K562 (cell line): Measurements from ENCODE around the gene HOXA11. TPM values are rescaled to one million over a fixed set of nuclear protein-coding genes. Genes with fewer than 3 reads are reported as not detected.

Source experiments
- ATAC-seq: fragments of 200-7000 bp; cut with Tn5 transposase; 3 replicates; pipeline ENCODE4 v1.9.1; 2020; ENCODE audit warnings: moderate library complexity
- BruUV-seq: library from RNA; stranded (reverse); fragments of 400-500 nt; replicated peaks from 2 replicates; lab custom pipeline; 2021; lab: Mats Ljungman, UMichigan
- CTCF ChIA-PET: fragments of 300-600 bp; formaldehyde crosslinking; extraction: SDS; loops from one replicate; lab custom pipeline; 2021; ENCODE audit warnings: low intra/inter-chr PET ratio; lab: Yijun Ruan, JAX
- POLR2A ChIA-PET: fragments of 300-600, 350-650 bp; sonication (Branson Sonifier 250); formaldehyde crosslinking; extraction: SDS; loops from one replicate; lab custom pipeline; 2021; ENCODE audit warnings: antibody characterized with exemption, inconsistent platforms; lab: Yijun Ruan, JAX
- DNase-seq, 4 experiments: peaks; one replicate each; pipeline versions ENCODE4 v3.0.0 to v3.0.0-alpha.2; 2011 to 2018; ENCODE audit warnings: low spot score in 3 of 4, mixed read lengths in 3 of 4; ENCODE audit errors: extremely low read depth in 1 of 4
- FAIRE-seq: peaks from 2 replicates; lab custom pipeline; 2011; peaks lifted over from hg19 to GRCh38; lab: Jason Lieb, UNC
- H2AFZ ChIP-seq: 2 replicates; pipeline ENCODE4 v1.6.0; 2011; ENCODE audit warnings: low read depth, low read length, control low read depth, inconsistent platforms
- H3K27ac ChIP-seq: fragments of 200-600 bp; 3 replicates; pipeline ENCODE4 v1.8.0; 2011; ENCODE audit warnings: low read depth, mild to moderate bottlenecking, control low read depth, inconsistent platforms, low read length, moderate library complexity, mixed read lengths; ENCODE audit errors: extremely low read depth
- H3K27me3 ChIP-seq, 2 experiments: fragments of 300-600 bp in 1 of 2; 2 replicates in 1 of 2; 3 replicates in 1 of 2; pipeline versions ENCODE4 v1.6.0 to v1.8.0; 2011; ENCODE audit warnings: inconsistent platforms in 2 of 2, low read length in 2 of 2, mild to moderate bottlenecking in 1 of 2, mixed read lengths in 1 of 2, moderate library complexity in 1 of 2; ENCODE audit not compliant: control insufficient read depth in 2 of 2, insufficient read depth in 2 of 2
- H3K36me3 ChIP-seq: fragments of 300-600 bp; 3 replicates; pipeline ENCODE4 v1.8.0; 2011; ENCODE audit warnings: mild to moderate bottlenecking, low read length, inconsistent platforms; ENCODE audit not compliant: control insufficient read depth, insufficient read depth
- H3K4me1 ChIP-seq, 2 experiments: fragments of 200-600 bp in 1 of 2; replicated peaks in 1 of 2; 2 replicates in 1 of 2; 3 replicates in 1 of 2; pipeline versions ENCODE4 v1.5.1 to v1.8.0; 2011; ENCODE audit warnings: inconsistent platforms in 2 of 2, low read length in 2 of 2, mild to moderate bottlenecking in 1 of 2, mixed read lengths in 1 of 2, moderate library complexity in 1 of 2; ENCODE audit not compliant: control insufficient read depth in 2 of 2, insufficient read depth in 2 of 2
- H3K4me2 ChIP-seq: 2 replicates; pipeline ENCODE4 v1.6.1; 2011; ENCODE audit warnings: low read length, control low read depth, inconsistent platforms, mixed read lengths; ENCODE audit not compliant: insufficient read depth
- H3K4me3 ChIP-seq: fragments of 200-600 bp; sonication (generic), shearing (Covaris generic); 2 replicates; pipeline ENCODE4 v1.5.1; 2016; ENCODE audit warnings: control low read depth, inconsistent platforms
- H3K79me2 ChIP-seq: fragments of 200-600 bp; 3 replicates; pipeline ENCODE4 v1.8.0; 2011; ENCODE audit warnings: low read length, inconsistent platforms; ENCODE audit not compliant: control insufficient read depth, insufficient read depth
- H3K9ac ChIP-seq, 2 experiments: 2 replicates each; pipeline versions ENCODE4 v1.6.0 to v1.6.1; 2011; ENCODE audit warnings: low read depth in 2 of 2, low read length in 2 of 2, control low read depth in 1 of 2, inconsistent platforms in 1 of 2, mild to moderate bottlenecking in 1 of 2, mixed read lengths in 1 of 2; ENCODE audit not compliant: insufficient read depth in 1 of 2
- H3K9me1 ChIP-seq: one replicate; pipeline ENCODE4 v1.6.0; 2011; ENCODE audit warnings: inconsistent platforms, mild to moderate bottlenecking, low read length, moderate library complexity; ENCODE audit not compliant: control insufficient read depth, insufficient read depth
- H3K9me3 ChIP-seq: replicated peaks from 2 replicates; pipeline ENCODE4 v1.5.1; 2011; ENCODE audit warnings: low read depth, low read length, inconsistent platforms; ENCODE audit not compliant: control insufficient read depth, insufficient read depth
- H4K20me1 ChIP-seq: replicated peaks from 2 replicates; pipeline ENCODE4 v1.6.1; 2011; ENCODE audit warnings: low read length, inconsistent platforms, mixed read lengths; ENCODE audit not compliant: control insufficient read depth, insufficient read depth
- CUX1 ChIP-seq: fragments of 200-800 bp; sonication (Bioruptor generic); IDR thresholded peaks from 2 replicates; pipeline ENCODE4 v1.6.1; 2016; ENCODE audit warnings: missing genetic modification characterization, missing compliant biosample characterization
- DLX4 ChIP-seq: fragments of 250-450 bp; sonication (Bioruptor Pico); IDR thresholded peaks from 2 replicates; pipeline ENCODE4 v1.6.1; 2021; ENCODE audit warnings: mild to moderate bottlenecking
- ESRRA ChIP-seq: fragments of 450-650 bp; IDR thresholded peaks from 2 replicates; pipeline ENCODE4 v1.6.1; 2014; ENCODE audit warnings: low read depth, mild to moderate bottlenecking, moderate library complexity, borderline replicate concordance
- JUNB ChIP-seq: fragments of 450-650 bp; formaldehyde crosslinking; conservative IDR thresholded peaks from 2 replicates; pipeline ENCODE4 v1.4.0; 2020; ENCODE audit warnings: mild to moderate bottlenecking
- NFXL1 ChIP-seq: fragments of 450-650 bp; formaldehyde crosslinking; IDR thresholded peaks from 2 replicates; pipeline ENCODE4 v1.4.0; 2021; ENCODE audit warnings: mild to moderate bottlenecking
- WGBS: fragments of 100-300 bp; shearing (Covaris generic); methylation state at CpG from one replicate; pipeline ENCODE4 v1.1.6; 2016; ENCODE audit warnings: low coverage, mixed read lengths; ENCODE audit not compliant: insufficient coverage; ENCODE audit errors: missing lambda C conversion rate; 5-methylcytosine and 5-hydroxymethylcytosine counted together
- in situ Hi-C: fragments of 300-500 bp; cut with MboI; formaldehyde crosslinking; loops from 4 replicates; pipeline ENCODE4 v1.15.0; 2018; ENCODE audit warnings: inconsistent platforms, mixed read lengths
- intact Hi-C: fragments of 100-400 bp; cut with micrococcal nuclease; formaldehyde crosslinking; loops from 2 replicates; pipeline ENCODE4 v1.14.2; 2022
- polyA plus RNA-seq, 8 experiments: library from polyadenylated mRNA; depleted of rRNA in 4 of 8; stranded (reverse) in 5 of 8; unstranded in 3 of 8; fragments of >200 nt; fragmentation: Nextera tagmentation in 2 of 8; fragmentation: Illumina TruSeq in 1 of 8; extraction: Ambion mirVana in 2 of 8; extraction: Trizol in 1 of 8; gene quantifications; 2 replicates each; pipeline versions ENCODE4 v1.2.1 to v1.2.3, GENCODE V29; 2011 to 2014; ENCODE audit warnings: inconsistent platforms in 1 of 8, missing spikeins in 1 of 8
- total RNA-seq, 7 experiments: library from RNA; depleted of rRNA in 6 of 7; stranded (reverse); fragments of >200 nt in 6 of 7; fragmentation: Illumina TruSeq in 2 of 7; extraction: Trizol in 2 of 7; gene quantifications; 2 replicates each; pipeline versions ENCODE4 v1.2.1 to v1.2.3, GENCODE V29; 2011 to 2021; ENCODE audit warnings: low replicate concordance in 1 of 7

Gene HOXA11
- total and polyA plus RNA-seq, 9 of the 15 experiments (the other 6 are each of a cell fraction or from before 2014, with no cell fraction given) = not detected

GRCh38 chr7:27139334-27140125 lies 45.5 kb downstream of the HOXA11 start (continued):
- TF ChIP-seq CUX1 (CRISPR knock-in tag) (no peak), ESRRA (no peak)

GRCh38 chr7:27138985-27139333 lies 46.1 kb downstream of the HOXA11 start:
- no peak overlapping the region for H3K9ac ChIP-seq
- no peaks in the 10 kb centered on the region for H3K9me3 ChIP-seq
- H3K4me1 ChIP-seq = peaks cover 6 to 7% of the 10 kb centered on the region in 2 experiments; a peak in 2 of 5 replicates
- 7% methylated on average over 10 of the region's 11 CpGs for whole genome bisulfite sequencing
- FAIRE-seq (no peak), DNase-seq (no peak), ATAC-seq (no peak)
- no peak overlapping the region for H3K4me2 ChIP-seq
- no TSS peak for BruUV-seq
- ChIA-PET CTCF (no interaction called here), POLR2A (no interaction called here)
- no peaks in the 10 kb centered on the region for H3K79me2 ChIP-seq
- H2AFZ ChIP-seq = no peak overlapping the region
- H3K4me3 ChIP-seq = no peak overlapping the region
- no peak for TF ChIP-seq NFXL1 (CRISPR knock-in tag)
- no peak for TF ChIP-seq JUNB (CRISPR knock-in tag)
- TF ChIP-seq DLX4 (CRISPR knock-in tag) = no peak
- intact Hi-C loops (no loop called here), in situ Hi-C loops (no loop called here)
- no peak overlapping the region for H3K27ac ChIP-seq
- H3K27me3 ChIP-seq = peaks cover 30 to 62% of the 10 kb centered on the region in 2 experiments
- H3K9me1 ChIP-seq = no peaks in the 10 kb centered on the region
- H4K20me1 ChIP-seq = no peaks in the 10 kb centered on the region
- H3K36me3 ChIP-seq = no peaks in the 10 kb centered on the region
